NCI-H2107 (cell line): ENCODE measurements around the gene KIF26B.
"Not testable (repeated sequence)": the region's sequence is repeated elsewhere in the genome, so short reads cannot be mapped to it uniquely, and the experiment has no call there.

ENCODE experiments used
- DNase-seq: peaks from one replicate; lab custom pipeline; 2025; lab: John Stamatoyannopoulos, UW

Gene KIF26B

DNA sequence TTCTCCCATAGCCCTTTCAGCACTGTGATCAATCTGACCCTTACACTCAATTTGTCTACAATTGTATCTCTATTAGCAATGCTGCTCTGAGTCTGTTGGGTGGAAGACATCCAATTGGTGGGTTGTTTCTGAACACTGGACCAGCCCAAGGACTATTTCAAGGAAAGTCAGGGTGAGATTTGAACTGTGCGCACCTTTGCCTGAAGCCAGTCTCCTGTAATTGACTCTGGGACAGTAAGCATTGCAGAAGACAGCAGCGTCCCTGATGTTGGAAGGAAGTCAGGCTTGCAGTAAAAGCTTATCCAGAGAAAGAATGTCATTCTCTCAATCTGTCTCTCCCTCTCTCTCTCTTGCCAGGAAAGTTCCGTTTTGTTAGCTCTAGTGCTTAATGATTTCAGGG, 233.9 kb downstream of the KIF26B start:
- DNase-seq = no peak

DNA sequence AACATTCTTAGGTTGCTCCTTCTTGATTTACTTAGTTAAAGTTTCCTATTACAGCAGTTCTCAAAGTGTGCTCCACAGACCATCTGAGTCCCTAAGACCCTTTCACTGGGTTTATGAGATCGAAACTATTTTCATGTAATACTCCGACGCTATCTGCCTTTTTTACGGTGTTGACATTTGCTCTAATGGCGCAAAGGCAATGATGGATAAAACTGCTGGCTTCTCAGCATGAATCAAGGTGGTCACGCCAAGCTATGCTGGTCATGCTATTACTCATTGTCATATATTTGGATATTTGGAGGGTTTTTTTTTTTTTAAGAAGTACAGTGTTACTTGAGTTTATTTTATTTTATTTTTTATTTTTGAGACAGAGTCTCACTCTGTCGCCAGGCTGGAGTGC, 235.1 kb downstream of the KIF26B start:
- DNase-seq = no peak

DNA sequence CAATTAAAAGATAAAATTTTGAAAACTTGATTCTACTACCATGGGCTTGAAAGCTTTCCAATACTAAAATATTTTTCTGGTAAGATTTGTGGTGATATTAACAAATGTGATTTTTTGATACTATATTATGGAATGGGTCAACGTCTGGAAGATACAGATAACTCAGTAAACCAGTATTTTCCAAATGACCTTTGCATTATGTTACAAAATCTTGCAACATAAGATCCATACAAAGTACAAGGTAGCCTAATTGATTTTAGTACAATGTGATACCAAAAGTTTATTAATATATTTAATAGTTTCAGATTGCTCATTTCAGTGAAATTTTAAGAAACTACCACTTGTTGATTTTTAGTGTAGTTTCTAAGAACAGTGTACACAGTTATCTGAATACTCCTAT, 236.2 kb downstream of the KIF26B start:
- DNase-seq = no peak

GRCh38 chr1:245393694-245394093, 238.9 kb downstream of the KIF26B start:
- DNase-seq = no peak

DNA sequence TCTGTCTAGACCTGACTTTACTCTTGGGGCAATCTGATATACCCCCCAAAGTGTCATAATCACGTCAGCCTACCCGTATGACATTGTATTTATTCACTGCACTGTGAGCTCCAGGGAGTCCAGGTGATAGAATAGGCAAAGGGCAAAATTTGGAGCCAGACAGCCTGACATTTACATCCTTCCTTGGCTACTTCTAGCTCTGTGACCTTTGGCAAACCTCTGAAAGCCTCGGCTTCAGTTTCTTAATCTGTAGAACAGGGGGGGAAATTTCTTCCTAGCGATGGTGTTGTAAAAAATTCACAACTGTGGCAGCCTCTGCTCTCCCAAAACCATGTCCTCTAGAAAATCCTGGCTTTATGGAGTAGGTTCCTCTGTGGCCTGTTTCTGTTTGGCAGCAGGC, 240.9 kb downstream of the KIF26B start:
- no peak for DNase-seq

GRCh38 chr1:245396615-245397014, 241.8 kb downstream of the KIF26B start:
- no peak for DNase-seq

DNA sequence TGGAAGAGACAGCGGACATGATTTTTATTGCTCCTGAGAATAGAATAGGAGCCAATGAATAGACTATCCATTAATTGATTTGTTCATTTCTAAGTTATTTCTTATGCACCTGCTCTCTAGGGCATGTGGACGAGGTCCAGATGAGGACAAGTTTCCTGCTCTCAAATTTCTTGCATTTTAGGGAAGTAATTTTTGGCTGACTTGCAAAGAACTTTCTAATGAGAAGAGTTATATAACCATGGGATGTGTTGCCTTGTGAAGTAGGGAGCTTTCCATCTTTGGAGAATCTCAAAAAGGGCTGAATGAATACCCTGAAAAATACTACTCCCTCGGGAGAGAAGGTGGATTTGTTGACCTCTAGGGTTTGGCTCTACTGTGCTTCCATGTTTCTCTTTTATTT, 243.0 kb downstream of the KIF26B start:
- DNase-seq = no peak

GRCh38 chr1:245398180-245398579, 243.4 kb downstream of the KIF26B start:
- DNase-seq = no peak

DNA sequence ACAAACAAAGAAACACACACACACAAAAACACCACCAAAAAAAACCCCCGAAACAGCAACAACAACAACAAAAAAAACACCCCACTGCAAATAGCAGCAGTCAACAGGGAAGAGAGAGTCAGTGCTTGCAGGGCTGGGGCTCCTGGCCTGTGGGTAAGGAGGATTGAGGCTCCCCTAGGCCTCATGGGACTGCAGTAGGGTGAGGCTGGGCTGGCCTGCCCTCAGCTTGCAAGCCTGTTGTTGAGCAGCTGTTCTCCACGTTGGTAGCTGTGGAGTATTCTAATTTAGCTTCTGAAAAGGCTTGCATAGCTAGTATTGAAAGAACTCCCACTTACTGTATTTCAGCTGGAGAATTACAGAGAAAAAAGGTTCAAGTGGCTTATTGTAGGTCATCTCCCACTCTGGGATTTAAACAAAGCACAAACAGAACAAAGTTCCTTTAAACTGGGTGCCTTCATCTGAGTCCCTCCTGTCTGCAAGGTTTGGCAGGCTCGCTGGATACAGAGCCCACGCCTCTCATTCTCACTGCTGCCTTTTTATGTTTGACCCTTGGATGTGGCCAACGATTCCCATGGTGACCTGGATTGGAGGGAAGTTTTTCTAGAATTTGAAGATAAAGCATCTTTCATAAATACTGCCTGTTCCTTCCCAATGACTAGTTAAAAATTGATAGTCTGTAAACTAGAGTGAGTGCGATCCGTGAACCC, 247.2 kb downstream of the KIF26B start:
- DNase-seq = no peak

DNA sequence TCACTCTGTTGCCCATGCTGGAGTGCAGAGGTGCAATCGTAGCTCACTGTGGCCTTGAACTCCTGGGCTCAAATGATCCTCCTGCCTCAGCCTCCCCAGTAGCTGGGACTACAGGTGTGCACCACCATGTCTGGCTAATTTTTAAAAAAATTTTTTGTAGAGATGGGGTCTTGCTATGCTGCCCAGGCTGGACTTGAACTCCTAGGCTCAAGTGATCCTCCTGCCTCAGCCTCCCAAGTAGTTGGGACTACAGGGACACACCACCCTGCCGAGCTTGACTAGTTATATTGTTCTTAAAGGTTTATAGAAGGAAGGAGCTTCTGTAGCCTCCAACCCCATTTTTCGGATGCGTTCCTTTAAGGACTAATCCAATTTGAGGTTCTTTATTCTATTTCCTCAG, 248.2 kb downstream of the KIF26B start:
- DNase-seq = not testable (repeated sequence)

- DNase-seq = no peak
These were observed 249.7 kb downstream of the KIF26B start for GRCh38 chr1:245404527-245404926.

GRCh38 chr1:245404952-245405351, 250.2 kb downstream of the KIF26B start:
- no peak for DNase-seq

DNA sequence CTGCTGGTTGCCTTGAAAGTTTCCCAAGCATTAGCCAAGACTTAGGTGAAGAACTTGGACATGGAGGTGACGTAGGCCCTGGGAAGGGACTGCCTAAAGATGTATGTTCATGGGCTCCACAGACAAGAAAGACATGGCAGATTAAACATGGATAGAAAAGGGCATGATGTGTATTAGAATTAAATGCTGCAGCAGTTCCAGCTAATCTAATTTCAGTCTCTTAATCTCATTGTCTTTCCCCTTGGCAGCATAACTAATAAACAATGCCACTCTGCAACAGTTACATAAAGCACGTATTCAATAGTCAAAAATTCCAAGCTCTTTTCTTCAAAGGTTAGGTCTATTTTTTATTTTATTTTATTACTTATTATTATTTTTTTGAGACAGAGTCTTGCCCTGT, 251.6 kb downstream of the KIF26B start:
- DNase-seq = no peak

- no peak for DNase-seq
These were observed 253.2 kb downstream of the KIF26B start for GRCh38 chr1:245407983-245408382.

DNA sequence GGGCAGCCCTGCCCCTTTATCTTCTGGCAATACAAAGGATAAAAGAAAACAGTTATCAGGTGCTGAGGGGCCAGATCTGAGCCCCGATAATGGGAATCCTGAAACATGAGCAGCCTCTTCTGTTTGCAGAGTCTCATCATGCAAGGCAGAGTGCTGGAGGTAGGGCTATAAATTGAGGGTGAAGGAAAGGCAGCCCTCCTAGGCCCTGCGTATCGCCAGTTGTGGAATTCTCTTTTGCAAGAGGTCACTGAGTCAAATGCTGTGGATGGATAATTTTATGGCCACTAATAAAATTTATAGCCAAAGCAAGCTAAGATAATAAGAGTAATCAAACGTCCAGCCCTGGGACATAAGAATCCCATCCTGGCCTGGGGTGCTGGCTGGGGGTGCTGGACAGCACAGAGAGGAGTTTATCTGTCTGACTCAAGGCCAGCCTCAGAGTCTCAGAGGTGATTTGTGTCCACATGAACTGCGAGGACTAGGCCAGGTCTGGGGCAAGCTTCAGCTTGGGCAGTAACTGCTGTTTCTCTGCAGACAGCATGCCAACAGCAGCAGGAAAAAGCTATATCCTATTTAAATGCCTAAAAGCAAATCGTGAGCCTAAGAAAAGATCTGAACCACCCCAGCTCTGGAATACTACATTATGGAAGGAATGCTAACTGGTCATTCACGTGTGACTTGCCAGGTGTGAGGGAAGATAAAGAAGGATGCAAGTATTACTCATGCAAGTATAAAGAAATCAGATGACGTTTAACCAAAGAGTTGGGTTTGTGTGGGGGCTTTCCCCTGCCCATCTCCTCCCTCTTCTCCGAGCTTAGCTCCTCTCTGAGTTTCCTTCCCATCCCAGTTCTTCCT, 254.8 kb downstream of the KIF26B start:
- DNase-seq = no peak

DNA sequence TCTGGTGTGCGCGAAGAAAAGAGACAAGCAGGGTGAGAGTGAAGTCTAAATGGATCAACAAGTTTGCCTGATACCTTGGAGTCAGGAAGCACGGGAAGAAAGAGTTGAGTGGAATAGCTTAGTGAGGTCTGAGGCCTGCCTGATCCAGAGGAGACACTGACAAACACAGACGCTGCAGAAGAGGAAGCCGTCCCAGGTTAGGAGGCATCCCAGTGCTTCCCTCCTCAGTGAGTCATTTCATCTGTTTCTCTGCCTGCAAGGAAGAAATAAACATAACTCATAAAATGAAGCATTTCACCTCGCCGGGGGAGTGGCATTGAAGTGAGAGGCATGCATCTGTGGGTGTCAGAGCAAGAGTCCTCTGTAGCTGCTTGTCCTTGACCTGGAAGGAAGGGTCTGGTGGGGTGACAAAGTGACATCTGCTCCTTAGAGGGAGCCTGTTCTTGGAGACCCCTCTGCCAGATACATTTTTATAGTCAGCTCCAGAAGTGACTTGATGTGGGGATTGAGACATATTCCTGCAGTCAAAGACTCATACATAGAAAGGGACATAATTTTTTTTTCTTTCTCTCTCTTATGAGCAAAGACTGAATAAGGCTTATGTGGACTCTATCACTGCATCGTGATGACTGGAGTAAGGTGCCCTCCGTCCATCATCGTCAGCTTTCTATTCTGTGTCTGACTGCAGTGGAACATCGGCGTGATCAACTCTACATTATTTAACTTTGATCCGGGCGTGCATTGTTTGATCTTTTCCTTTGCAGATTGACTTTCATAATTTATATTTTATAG, 256.7 kb downstream of the KIF26B start:
- no peak for DNase-seq

DNA sequence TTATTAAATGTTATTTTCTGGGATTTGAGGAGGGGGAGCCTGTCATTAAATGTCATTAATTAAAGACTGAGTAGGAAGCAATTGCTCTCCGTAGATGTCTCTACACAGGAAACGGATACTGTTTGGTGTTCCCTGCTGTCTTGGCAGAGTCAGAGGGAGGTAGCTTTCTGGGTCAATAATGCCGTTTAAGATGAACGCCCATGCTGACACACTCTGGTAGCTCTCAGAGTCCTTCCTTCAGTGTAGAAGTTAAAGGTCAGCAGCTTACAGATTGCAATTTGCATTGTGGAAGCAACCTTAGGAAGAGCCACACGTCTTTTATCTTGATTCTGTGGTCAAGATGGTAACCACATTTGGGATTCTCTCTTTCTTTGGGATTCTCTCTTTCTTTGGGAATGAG, 257.5 kb downstream of the KIF26B start:
- no peak for DNase-seq

DNA sequence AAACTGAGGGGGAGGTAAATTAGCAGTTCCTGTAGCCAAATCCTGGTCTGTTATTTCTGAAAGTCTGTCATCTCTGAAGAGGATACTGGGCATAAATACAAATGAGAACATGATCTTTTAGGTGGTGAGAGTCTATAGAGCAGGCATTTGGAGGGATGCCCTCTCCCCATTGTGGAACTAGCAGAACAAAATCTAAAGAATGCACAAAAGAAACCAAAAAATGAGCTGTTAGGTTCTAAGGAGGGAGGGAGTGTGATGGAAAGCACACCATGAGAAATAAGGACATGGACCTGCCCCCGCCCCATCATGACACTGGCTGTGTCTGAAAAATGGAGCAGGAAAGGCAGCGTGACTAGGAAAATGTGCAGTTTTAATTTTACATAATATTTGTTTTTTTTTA, 262.0 kb downstream of the KIF26B start:
- no peak for DNase-seq

GRCh38 chr1:245418077-245418476, 263.3 kb downstream of the KIF26B start:
- DNase-seq = no peak

DNA sequence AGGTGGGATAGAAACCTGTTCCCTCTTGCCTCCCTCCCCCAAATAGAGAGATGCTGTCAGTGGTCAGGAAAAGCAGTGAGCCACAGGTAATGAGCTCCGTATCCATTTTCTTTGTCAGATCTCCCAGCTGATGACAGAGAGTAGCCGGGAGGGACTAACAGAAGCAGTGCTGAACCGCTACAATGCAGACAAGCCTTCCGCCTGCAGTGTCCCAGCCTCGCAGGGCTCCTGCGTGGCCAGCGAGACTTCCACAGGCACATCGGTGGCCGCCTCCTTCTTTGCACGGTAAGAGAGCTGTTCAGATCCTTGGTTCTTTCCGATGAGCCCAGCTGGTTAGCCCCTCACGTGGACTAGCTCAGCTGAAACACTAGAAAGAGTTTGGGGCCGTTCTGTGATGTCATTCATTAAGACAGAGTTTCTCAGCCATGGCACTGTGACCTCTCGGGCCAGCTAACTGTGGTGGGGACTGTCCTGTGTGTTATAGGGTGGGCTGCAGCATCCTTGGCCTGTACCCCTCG, 264.7 kb downstream of the KIF26B start:
- DNase-seq = no peak

DNA sequence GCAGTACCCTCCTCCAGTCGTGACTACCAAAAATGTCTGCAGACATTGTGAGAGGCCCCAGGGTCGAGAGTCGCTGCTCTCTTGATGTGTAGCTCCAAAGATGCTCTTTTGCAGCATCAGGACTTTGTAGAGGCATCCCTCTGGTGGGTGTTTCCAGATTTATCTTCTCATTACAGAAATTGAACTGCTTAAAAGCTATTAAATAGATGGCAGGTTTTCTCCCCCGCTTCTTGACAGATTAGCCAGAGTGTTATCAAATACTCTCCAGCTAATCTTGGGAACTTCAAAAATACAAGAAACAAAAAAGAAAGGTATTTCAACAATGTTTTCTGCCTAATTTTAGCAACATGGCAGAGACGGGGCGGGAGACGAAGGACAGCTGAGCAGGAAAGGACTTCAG, 265.2 kb downstream of the KIF26B start:
- no peak for DNase-seq

- DNase-seq = no peak
These were observed 266.1 kb downstream of the KIF26B start for GRCh38 chr1:245420926-245421325.

- no peak for DNase-seq
These were observed 273.9 kb downstream of the KIF26B start for GRCh38 chr1:245428681-245429080.
